Omental fat pad (tissue), 4 donors: ENCODE results near the gene PITPNM3. TPM values are rescaled to one million over a fixed set of nuclear protein-coding genes. Genes with fewer than 3 reads are reported as not detected.

ENCODE experiments used
- ATAC-seq: fragments of 150-250 bp; one replicate; pipeline ENCODE4 v1.9.1; 2016; ENCODE audit warnings: mild to moderate bottlenecking, moderate library complexity; ENCODE audit not compliant: low FRiP score
- DNase-seq: peaks from one replicate; pipeline ENCODE4 v3.0.0-alpha.2; 2019; ENCODE audit warnings: low spot score
- CTCF ChIP-seq, 3 donors: fragments of 450-650 bp; IDR thresholded peaks; one replicate each; pipeline ENCODE4 v1.5.1; 2016 to 2017; ENCODE audit warnings: antibody characterized with exemption in 3 of 3, mild to moderate bottlenecking in 3 of 3, moderate library complexity in 2 of 3
- total RNA-seq, 4 donors: library from RNA; depleted of rRNA; stranded (reverse); fragments of >200 nt; gene quantifications; one replicate each; pipeline ENCODE4 v1.1.0, GENCODE V29; 2016

PITPNM3 gene
- total RNA-seq, 4 donors from 2014 or later = 0.82 to 3.5 (median 2.5) TPM

- TF ChIP-seq CTCF (IDR thresholded peaks at IDR 0.05) = no peak
- no peak for ATAC-seq
- no peak for DNase-seq
Observed at GRCh38 chr17:6521586-6521985, 34.8 kb downstream of the PITPNM3 start.

- no peak for ATAC-seq
- no peak for DNase-seq
- no peak for TF ChIP-seq CTCF (IDR thresholded peaks at IDR 0.05)
Observed at GRCh38 chr17:6517062-6517461, 39.3 kb downstream of the PITPNM3 start.

GRCh38 chr17:6514371-6514770 lies 42.0 kb downstream of the PITPNM3 start:
- DNase-seq (no peak), ATAC-seq (no peak)
- no peak for TF ChIP-seq CTCF (IDR thresholded peaks at IDR 0.05)

- DNase-seq (no peak), ATAC-seq (no peak)
- no peak for TF ChIP-seq CTCF (IDR thresholded peaks at IDR 0.05)
Observed at GRCh38 chr17:6512552-6512951, 43.8 kb downstream of the PITPNM3 start.

- ATAC-seq = no peak
- no peak for TF ChIP-seq CTCF (IDR thresholded peaks at IDR 0.05)
- no peak for DNase-seq
Observed at GRCh38 chr17:6510321-6510977, 45.9 kb downstream of the PITPNM3 start.

GRCh38 chr17:6509921-6510320 lies 46.4 kb downstream of the PITPNM3 start:
- DNase-seq (no peak), ATAC-seq (no peak)
- no peak for TF ChIP-seq CTCF (IDR thresholded peaks at IDR 0.05)

GRCh38 chr17:6509031-6509771 lies 47.2 kb downstream of the PITPNM3 start:
- no peak for TF ChIP-seq CTCF (IDR thresholded peaks at IDR 0.05)
- DNase-seq = no peak
- no peak for ATAC-seq
